ENCODE results near the gene FAR1. TPM values are rescaled to one million over a fixed set of nuclear protein-coding genes. Genes with fewer than 3 reads are reported as not detected.

FAR1 gene
- total RNA-seq, 4 donors from 2014 or later: 29.3 to 50.3 (median 35.0) TPM

- DNase-seq (ENCODE audit: extremely low spot score): no peak
- H3K4me1 ChIP-seq: peaks cover 2 to 12% (median 10%) of the 10 kb centered on the region in 4 donors
- 77% methylated on average over 1 of the region's 1 CpG for WGBS
- no peak overlapping the region for H3K4me3 ChIP-seq
- TF ChIP-seq CTCF (IDR thresholded peaks at IDR 0.05) (no peak), EP300 (IDR thresholded peaks at IDR 0.05) (no peak), POLR2A (IDR thresholded peaks at IDR 0.05; ENCODE audit: low read depth) (no peak), POLR2AphosphoS5 (IDR thresholded peaks at IDR 0.05) (no peak)
- H3K27ac ChIP-seq (replicated peaks in 1 of 4): no peak overlapping the region
- no peaks in the 10 kb centered on the region for H3K27me3 ChIP-seq
- H3K36me3 ChIP-seq: no peaks in the 10 kb centered on the region
- peaks cover 0 to 8% (median 8%) of the 10 kb centered on the region in 4 donors for H3K9me3 ChIP-seq
- intact Hi-C loops (cut with DNase I): no loop called here
Measured at GRCh38 chr11:13664351-13664750, 4.1 kb upstream of the FAR1 start.

GRCh38 chr11:13666708-13667107 lies 1.8 kb upstream of the FAR1 start:
- Histone ChIP-seq H3K4me1 (peaks cover 16 to 35% (median 28%) of the 10 kb centered on the region in 4 donors), H3K27me3 (no peaks in the 10 kb centered on the region), H3K36me3 (no peaks in the 10 kb centered on the region), H3K27ac (replicated peaks in 1 of 4) (no peak overlapping the region), H3K4me3 (no peak overlapping the region), H3K9me3 (no peaks in the 10 kb centered on the region)
- no peak for TF ChIP-seq POLR2AphosphoS5 (IDR thresholded peaks at IDR 0.05)
- TF ChIP-seq EP300 (IDR thresholded peaks at IDR 0.05): no peak
- TF ChIP-seq CTCF (IDR thresholded peaks at IDR 0.05): no peak
- no peak for TF ChIP-seq POLR2A (IDR thresholded peaks at IDR 0.05; ENCODE audit: low read depth)
- intact Hi-C loops (cut with DNase I): no loop called here
- DNase-seq (ENCODE audit: extremely low spot score): no peak

GRCh38 chr11:13667245-13667644 lies 1.2 kb upstream of the FAR1 start:
- H3K27ac ChIP-seq (replicated peaks in 1 of 4): no peak overlapping the region

GRCh38 chr11:13667795-13668101 lies 720 bp upstream of the FAR1 start:
- Histone ChIP-seq H3K4me1 (peaks cover 16 to 40% (median 28%) of the 10 kb centered on the region in 4 donors), H3K9me3 (no peaks in the 10 kb centered on the region), H3K36me3 (no peaks in the 10 kb centered on the region), H3K4me3 (peak overlapping the region; percentile 82 to 99 (median 94)), H3K27me3 (no peaks in the 10 kb centered on the region), H3K27ac (replicated peaks in 1 of 4) (peak overlapping the region; percentile 89 to 95 (median 90))
- DNase-seq (ENCODE audit: extremely low spot score): no peak
- TF ChIP-seq EP300 (IDR thresholded peaks at IDR 0.05) (no peak), POLR2AphosphoS5 (IDR thresholded peaks at IDR 0.05) (no peak), POLR2A (IDR thresholded peaks at IDR 0.05; ENCODE audit: low read depth) (no peak), CTCF (IDR thresholded peaks at IDR 0.05) (no peak)
- intact Hi-C loops (cut with DNase I): no loop called here
- 3% methylated on average over 10 of the region's 15 CpGs for WGBS

More at GRCh38 chr11:13667245-13667644, 1.2 kb upstream of the FAR1 start:
- 64% methylated on average over 5 of the region's 5 CpGs for WGBS
- H3K4me3 ChIP-seq: peak overlapping the region; percentile 82 to 99 (median 94)
- H3K9me3 ChIP-seq: no peaks in the 10 kb centered on the region
- peaks cover 16 to 35% (median 28%) of the 10 kb centered on the region in 4 donors for H3K4me1 ChIP-seq
- no peaks in the 10 kb centered on the region for H3K36me3 ChIP-seq
- no peak for DNase-seq (ENCODE audit: extremely low spot score)
- TF ChIP-seq POLR2AphosphoS5 (IDR thresholded peaks at IDR 0.05): no peak
- TF ChIP-seq POLR2A (IDR thresholded peaks at IDR 0.05; ENCODE audit: low read depth): no peak
- no peak for TF ChIP-seq EP300 (IDR thresholded peaks at IDR 0.05)
- TF ChIP-seq CTCF (IDR thresholded peaks at IDR 0.05): no peak
- intact Hi-C loops (cut with DNase I): no loop called here
- H3K27me3 ChIP-seq: no peaks in the 10 kb centered on the region

- intact Hi-C loops (cut with DNase I): no loop called here
- H3K4me3 ChIP-seq: peak overlapping the region; percentile 82 to 99 (median 94)
- no peak for DNase-seq (ENCODE audit: extremely low spot score)
- TF ChIP-seq POLR2A (IDR thresholded peaks at IDR 0.05; ENCODE audit: low read depth) (no peak), POLR2AphosphoS5 (IDR thresholded peaks at IDR 0.05) (no peak), EP300 (IDR thresholded peaks at IDR 0.05) (no peak), CTCF (IDR thresholded peaks at IDR 0.05) (no peak)
- 3% methylated on average over 26 of the region's 33 CpGs for WGBS
- H3K27ac ChIP-seq (replicated peaks in 1 of 4): peak overlapping the region; percentile 89 to 95 (median 90)
- H3K4me1 ChIP-seq: peaks cover 16 to 41% (median 28%) of the 10 kb centered on the region in 4 donors
- no peaks in the 10 kb centered on the region for H3K36me3 ChIP-seq
- H3K9me3 ChIP-seq: no peaks in the 10 kb centered on the region
- H3K27me3 ChIP-seq: no peaks in the 10 kb centered on the region
Measured at GRCh38 chr11:13668957-13669521, 571 bp downstream of the FAR1 start.

Measured in esophagus muscularis mucosa (tissue), 4 donors.